BJ (cell line): ENCODE data around the gene GRK4. TPM values are rescaled to one million over a fixed set of nuclear protein-coding genes. Genes with fewer than 3 reads are reported as not detected.

ENCODE experiments used
- CTCF ChIA-PET: fragments of 350-600 bp; formaldehyde crosslinking; extraction: SDS; loops from one replicate; lab custom pipeline; 2021; ENCODE audit warnings: antibody characterized with exemption, inconsistent platforms; lab: Yijun Ruan, JAX
- POLR2A ChIA-PET: fragments of 300-600 bp; sonication (Branson Sonifier 250); formaldehyde crosslinking; extraction: SDS; loops from one replicate; lab custom pipeline; 2021; ENCODE audit warnings: antibody characterized with exemption; lab: Charles Lee
- DNase-seq: peaks from one replicate; pipeline ENCODE4 v3.0.0-alpha.2; 2011; ENCODE audit warnings: low read depth
- H3K27me3 ChIP-seq: 2 replicates; pipeline ENCODE4 v1.6.0; 2011; ENCODE audit warnings: low read length; ENCODE audit not compliant: control insufficient read depth, insufficient read depth
- H3K36me3 ChIP-seq: 2 replicates; pipeline ENCODE4 v1.5.1; 2011; ENCODE audit warnings: low read length; ENCODE audit not compliant: control insufficient read depth, insufficient read depth
- H3K4me3 ChIP-seq: 2 replicates; pipeline ENCODE4 v1.5.1; 2011; ENCODE audit warnings: low read depth, mild to moderate bottlenecking, control low read depth, low read length
- polyA plus RNA-seq: library from polyadenylated mRNA; depleted of rRNA; stranded (reverse); fragments of >200 nt; gene quantifications from 2 replicates; pipeline ENCODE4 v1.2.3, GENCODE V29; 2011
- TF ChIP-seq, protein P1 (sequence below): IDR thresholded peaks from 2 replicates; pipeline ENCODE4 v1.5.1; 2011; ENCODE audit warnings: low read depth, mild to moderate bottlenecking, control low read depth, inconsistent platforms, low read length, moderate library complexity; ENCODE audit not compliant: insufficient read depth

Gene GRK4
- polyA plus RNA-seq, 1 experiment: 1.9 TPM

DNA sequence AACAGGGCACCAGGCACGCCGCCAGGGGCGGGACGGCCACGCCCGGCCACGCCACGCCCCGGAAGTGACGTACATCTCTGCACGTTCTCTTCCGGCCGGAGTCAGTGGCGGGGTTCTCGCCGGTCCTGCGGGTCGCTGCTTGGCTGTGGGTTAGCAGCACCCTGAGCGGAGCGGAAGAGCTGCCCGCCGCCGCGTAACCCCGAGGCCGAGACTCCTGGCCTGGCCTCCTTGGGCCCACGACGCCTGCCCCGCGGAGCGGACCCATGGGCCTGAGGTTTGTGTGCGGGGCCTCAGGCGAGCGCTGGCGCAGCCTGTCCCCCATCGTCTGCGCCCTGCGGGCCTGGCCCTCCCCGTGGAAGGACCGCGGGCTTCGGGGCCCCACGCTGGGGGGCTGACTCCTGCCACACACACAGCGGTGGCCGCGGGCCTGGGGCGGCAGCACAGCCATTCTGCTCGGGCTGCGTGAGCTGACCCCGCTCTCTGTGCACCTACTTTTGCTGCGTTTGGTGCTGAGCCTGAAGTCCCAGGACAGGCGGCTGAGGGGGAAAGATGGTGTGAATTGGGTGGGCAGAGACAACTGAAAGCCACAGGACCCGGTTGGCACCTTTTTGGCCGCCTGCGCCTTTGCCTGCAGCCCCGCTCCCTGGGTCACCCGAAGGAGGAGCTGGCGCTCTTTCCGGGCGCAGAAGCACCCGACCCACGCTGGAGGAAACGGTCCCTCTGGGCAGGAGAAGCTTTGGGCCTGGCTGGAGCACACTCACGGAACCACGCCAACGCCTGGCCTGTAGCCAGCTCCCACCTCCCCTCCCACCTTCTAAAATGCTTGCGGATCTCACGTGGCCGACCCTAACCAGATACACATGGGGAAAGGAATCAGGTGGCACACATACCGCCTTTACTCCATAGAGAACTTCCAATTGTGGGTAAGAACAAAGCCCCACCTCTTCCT is 28.3 kb upstream of the GRK4 start:
- TF ChIP-seq, protein P1, sequence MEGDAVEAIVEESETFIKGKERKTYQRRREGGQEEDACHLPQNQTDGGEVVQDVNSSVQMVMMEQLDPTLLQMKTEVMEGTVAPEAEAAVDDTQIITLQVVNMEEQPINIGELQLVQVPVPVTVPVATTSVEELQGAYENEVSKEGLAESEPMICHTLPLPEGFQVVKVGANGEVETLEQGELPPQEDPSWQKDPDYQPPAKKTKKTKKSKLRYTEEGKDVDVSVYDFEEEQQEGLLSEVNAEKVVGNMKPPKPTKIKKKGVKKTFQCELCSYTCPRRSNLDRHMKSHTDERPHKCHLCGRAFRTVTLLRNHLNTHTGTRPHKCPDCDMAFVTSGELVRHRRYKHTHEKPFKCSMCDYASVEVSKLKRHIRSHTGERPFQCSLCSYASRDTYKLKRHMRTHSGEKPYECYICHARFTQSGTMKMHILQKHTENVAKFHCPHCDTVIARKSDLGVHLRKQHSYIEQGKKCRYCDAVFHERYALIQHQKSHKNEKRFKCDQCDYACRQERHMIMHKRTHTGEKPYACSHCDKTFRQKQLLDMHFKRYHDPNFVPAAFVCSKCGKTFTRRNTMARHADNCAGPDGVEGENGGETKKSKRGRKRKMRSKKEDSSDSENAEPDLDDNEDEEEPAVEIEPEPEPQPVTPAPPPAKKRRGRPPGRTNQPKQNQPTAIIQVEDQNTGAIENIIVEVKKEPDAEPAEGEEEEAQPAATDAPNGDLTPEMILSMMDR: no peak
- DNase-seq: peak; percentile 37
- Histone ChIP-seq H3K4me3 (peak overlapping the region; percentile 80), H3K36me3 (peaks cover 35% of the 10 kb centered on the region), H3K27me3 (no peaks in the 10 kb centered on the region)
- ChIA-PET POLR2A (no interaction called here), CTCF (interaction anchor here (0.8 to 2.7 kb wide), 2 partner anchors 91 to 171 kb away, joined by 4 to 9 read pairs; partner anchors contain the start of gene ADD1)

DNA sequence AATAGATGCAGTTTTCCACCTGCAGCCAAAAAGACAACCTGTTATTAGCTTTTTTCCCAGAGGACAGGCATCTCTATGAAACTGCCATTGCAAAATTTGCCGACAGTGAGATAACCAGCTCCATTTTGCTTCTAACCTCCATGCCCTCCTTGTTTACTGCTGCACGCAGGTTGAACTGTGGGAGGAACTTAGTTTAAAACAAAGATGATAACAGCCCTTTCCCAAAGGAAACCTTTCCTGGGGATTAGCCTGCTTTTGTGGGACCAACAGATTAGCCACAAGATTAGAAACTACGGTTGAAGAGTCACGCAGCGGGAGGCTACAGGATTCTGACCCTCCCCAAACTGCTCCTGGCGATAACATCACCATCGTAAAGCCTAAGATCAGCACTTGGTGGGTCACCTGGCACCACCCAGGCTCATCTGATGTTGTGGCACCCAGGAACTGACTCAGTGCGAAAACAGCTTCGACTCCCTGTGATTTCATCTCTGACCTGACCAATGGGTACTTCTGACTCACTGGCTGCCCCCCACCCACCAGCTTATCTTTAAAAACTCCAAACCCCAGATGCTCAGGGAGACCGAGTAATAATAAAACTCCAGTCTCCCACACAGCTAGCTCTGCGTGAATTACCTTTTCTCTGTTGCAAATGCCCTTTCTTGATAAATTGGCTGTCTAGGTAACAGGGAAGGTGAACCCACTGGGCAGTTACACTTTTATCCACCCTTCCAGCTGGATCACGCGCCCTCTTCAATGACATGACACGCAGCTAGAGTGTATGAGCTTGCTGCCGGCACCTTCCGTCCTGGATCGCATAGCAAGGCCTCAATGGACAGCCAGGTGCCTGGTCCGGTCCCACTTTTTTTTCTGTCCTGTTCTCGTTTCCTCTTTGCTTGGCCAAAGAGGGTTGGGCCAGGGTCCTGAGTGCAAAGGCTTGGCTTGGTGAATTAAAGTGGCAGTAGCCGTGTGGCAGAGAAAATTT is 27.3 kb upstream of the GRK4 start:
- Histone ChIP-seq H3K36me3 (peaks cover 36% of the 10 kb centered on the region), H3K27me3 (no peaks in the 10 kb centered on the region), H3K4me3 (peak overlapping the region; percentile 80)
- TF ChIP-seq, protein P1: no peak
- POLR2A ChIA-PET: no interaction called here
- CTCF ChIA-PET: interaction anchor here (0.8 to 2.7 kb wide), 2 partner anchors 92 to 172 kb away, joined by 4 to 9 read pairs; partner anchors contain the start of gene ADD1
- no peak for DNase-seq

DNA sequence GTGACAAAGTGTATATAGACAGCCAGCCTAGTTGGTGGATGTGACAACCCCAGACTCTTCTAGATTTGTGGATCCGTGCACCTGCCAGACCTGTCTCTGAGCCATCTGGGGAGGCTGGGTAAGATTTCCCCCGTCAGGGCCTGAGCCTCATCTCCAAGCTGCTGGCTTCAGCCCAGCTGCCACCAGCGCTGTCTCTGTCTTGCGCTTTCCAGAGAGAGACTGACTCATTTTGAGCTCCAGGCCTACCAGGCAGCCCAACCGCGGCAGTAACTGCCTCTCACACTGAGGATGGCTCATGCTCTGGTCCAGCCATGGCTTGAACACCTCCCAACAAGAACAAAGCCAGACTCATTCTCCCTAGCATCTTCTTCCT is 26.6 kb upstream of the GRK4 start:
- H3K36me3 ChIP-seq: peaks cover 35% of the 10 kb centered on the region
- no peak for DNase-seq
- no peak overlapping the region for H3K4me3 ChIP-seq
- POLR2A ChIA-PET: no interaction called here
- H3K27me3 ChIP-seq: no peaks in the 10 kb centered on the region
- CTCF ChIA-PET: interaction anchor here (2.7 kb wide), 1 partner anchor 173 kb away, joined by 9 read pairs; no protein-coding TSS in a partner anchor
- TF ChIP-seq, protein P1: no peak

DNA sequence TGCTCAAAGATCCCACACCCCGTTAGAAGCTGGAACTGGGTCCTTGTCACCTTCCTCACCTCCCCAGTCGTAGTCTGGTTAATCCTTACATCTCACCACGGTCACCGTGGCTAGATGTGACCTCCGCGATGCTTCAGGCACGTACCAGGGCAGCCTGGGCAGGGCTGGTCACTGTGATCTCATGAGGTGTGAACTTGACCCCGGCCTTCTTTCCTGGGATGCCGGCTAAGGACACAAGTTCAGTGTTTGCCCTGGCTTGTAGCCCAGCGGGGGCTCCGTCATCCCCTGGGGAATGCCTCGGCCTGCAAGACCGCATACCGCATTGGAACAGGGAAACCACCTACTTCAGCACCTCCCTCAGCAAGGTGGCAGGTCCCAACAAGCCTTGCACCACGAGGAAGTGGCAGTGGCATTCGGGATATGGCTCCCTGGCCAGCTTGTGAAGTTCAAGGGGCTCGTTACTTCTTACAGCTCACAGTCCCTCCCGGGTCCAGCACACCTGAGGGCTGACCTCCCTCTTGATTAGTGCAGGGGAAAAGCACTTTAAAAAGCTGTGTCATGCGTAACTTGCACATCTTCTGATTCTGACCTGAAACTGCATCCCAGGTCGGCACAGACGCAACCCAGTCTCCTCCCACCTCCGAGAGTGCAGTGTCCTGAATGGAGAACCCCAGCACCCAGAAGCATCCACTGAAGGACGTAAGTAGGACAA is 26.1 kb upstream of the GRK4 start:
- CTCF ChIA-PET: interaction anchor here (2.7 kb wide), 1 partner anchor 173 kb away, joined by 9 read pairs; no protein-coding TSS in a partner anchor
- POLR2A ChIA-PET: no interaction called here
- TF ChIP-seq, protein P1: no peak
- no peak for DNase-seq
- H3K4me3 ChIP-seq: no peak overlapping the region
- H3K36me3 ChIP-seq: peaks cover 36% of the 10 kb centered on the region
- H3K27me3 ChIP-seq: no peaks in the 10 kb centered on the region
